ENCODE results near the gene ACCS. TPM values are rescaled to one million over a fixed set of nuclear protein-coding genes. Genes with fewer than 3 reads are reported as not detected.

ACCS gene
- total RNA-seq, 1 donor from 2014 or later = 11.0 TPM

DNA sequence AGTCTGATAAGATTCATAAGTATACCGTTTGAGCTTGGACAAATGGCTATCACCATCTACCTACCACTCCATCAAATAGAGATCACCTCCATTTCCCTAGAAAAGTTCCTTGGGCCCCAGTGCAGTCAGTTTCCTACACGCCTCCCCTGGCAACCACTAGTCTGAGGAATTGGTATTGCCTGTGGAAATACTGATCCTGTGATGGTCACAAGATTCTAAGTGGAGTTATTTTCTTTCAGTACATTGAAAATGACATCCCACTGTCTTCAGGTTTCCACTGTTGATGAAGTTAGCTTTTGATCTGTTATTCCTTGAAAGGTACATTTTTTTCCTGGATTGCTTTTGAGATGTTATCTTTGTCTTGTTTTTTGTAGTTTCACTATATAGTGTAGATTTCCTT, 22.9 kb upstream of the ACCS start:
- Mint-ChIP-seq H3K9me3 (peaks cover 2% of the 10 kb centered on the region), H3K27ac (ENCODE audit: unreplicated experiment) (no peak overlapping the region), H3K27me3 (ENCODE audit: low read depth) (peaks cover 13% of the 10 kb centered on the region), H3K36me3 (ENCODE audit: low read depth) (no peaks in the 10 kb centered on the region), H3K4me1 (no peaks in the 10 kb centered on the region), H3K4me3 (no peak overlapping the region)
- no peak for DNase-seq (ENCODE audit: low read depth, low spot score)
- TF ChIP-seq, protein P1, sequence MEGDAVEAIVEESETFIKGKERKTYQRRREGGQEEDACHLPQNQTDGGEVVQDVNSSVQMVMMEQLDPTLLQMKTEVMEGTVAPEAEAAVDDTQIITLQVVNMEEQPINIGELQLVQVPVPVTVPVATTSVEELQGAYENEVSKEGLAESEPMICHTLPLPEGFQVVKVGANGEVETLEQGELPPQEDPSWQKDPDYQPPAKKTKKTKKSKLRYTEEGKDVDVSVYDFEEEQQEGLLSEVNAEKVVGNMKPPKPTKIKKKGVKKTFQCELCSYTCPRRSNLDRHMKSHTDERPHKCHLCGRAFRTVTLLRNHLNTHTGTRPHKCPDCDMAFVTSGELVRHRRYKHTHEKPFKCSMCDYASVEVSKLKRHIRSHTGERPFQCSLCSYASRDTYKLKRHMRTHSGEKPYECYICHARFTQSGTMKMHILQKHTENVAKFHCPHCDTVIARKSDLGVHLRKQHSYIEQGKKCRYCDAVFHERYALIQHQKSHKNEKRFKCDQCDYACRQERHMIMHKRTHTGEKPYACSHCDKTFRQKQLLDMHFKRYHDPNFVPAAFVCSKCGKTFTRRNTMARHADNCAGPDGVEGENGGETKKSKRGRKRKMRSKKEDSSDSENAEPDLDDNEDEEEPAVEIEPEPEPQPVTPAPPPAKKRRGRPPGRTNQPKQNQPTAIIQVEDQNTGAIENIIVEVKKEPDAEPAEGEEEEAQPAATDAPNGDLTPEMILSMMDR (conservative IDR thresholded peaks at IDR 0.05) = no peak

DNA sequence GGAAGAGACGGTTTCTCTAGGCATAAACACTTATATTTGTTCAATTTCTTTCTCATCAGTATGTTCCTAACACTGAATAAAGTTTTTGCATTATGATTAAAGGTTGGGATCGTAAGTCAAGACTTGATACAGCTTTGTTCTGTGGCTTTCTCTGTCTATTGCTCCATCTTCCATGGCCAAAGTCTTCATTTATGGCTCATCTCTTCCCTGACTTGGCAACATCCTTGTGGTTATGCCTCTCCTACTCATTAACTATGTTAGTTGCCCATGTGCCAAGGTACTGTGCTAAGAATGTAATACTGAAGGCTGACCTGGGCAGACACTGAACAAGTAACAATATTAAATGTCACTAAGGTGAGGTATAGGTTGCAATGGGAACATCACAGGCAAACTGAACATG, 19.9 kb upstream of the ACCS start:
- no peak overlapping the region for H3K4me3 Mint-ChIP-seq
- H3K36me3 Mint-ChIP-seq (ENCODE audit: low read depth) = no peaks in the 10 kb centered on the region
- peaks cover 9% of the 10 kb centered on the region for H3K27me3 Mint-ChIP-seq (ENCODE audit: low read depth)
- no peak for DNase-seq (ENCODE audit: low read depth, low spot score)
- H3K9me3 Mint-ChIP-seq = peaks cover 5% of the 10 kb centered on the region
- H3K27ac Mint-ChIP-seq (ENCODE audit: unreplicated experiment) = no peak overlapping the region
- TF ChIP-seq, protein P1 (conservative IDR thresholded peaks at IDR 0.05) = no peak
- no peaks in the 10 kb centered on the region for H3K4me1 Mint-ChIP-seq

DNA sequence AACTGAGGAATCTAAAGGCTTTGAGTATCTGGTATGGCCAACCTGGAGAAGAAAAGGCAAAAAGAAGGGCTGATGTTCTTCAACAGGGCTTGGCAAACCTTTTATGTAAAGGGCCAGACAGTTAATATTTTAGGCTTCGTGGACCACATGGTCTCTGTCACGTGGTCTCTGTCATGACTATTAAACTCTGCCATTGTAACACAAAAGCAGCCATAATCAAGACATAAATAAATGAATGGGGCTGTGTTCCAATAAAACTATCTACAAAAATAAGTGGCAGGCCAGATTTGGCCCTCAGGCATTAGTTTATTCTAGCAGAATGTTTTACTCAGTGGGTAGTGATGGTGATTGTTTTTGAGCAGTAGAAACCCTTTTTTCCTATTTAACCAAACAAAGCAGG, 18.8 kb upstream of the ACCS start:
- Mint-ChIP-seq H3K36me3 (ENCODE audit: low read depth) (no peaks in the 10 kb centered on the region), H3K27ac (ENCODE audit: unreplicated experiment) (no peak overlapping the region), H3K4me1 (no peaks in the 10 kb centered on the region), H3K9me3 (peaks cover 3% of the 10 kb centered on the region), H3K4me3 (no peak overlapping the region), H3K27me3 (ENCODE audit: low read depth) (peaks cover 9% of the 10 kb centered on the region)
- TF ChIP-seq, protein P1 (conservative IDR thresholded peaks at IDR 0.05) = no peak
- no peak for DNase-seq (ENCODE audit: low read depth, low spot score)

DNA sequence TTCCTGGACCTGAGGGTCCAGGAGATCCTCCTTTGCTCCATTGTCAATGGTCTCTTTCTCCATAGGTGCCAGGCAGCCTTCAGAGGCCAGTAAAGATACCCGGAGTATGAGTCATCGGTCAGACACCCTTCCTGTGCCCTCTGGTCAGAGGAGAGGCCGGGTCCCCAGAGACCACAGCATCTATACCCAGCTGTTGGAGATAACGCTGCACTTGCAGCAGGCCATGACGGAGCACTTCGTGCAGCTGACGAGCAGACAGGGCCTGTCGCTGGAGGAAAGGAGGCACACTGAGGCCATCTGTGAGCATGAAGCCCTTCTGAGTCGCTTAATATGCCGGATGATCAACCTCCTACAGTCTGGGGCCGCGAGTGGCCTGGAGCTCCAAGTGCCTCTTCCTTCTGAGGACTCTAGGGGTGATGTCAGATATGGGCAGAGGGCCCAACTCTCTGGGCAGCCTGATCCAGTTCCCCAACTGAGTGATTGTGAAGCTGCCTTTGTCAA, 18.1 kb upstream of the ACCS start, which contains the start of gene ACCSL:
Gene ACCSL, plus strand, starts transcription at position 51 of the 501 bp plus-strand sequence. Its CDS starts 56 bp downstream, at position 107.
- Mint-ChIP-seq H3K4me3 (no peak within 1 kb of the TSS), H3K36me3 (ENCODE audit: low read depth) (no peaks in the 10 kb centered on the region), H3K9me3 (peaks cover 3% of the 10 kb centered on the region), H3K27ac (ENCODE audit: unreplicated experiment) (peak within 1 kb of the TSS; percentile 83), H3K4me1 (no peaks in the 10 kb centered on the region), H3K27me3 (ENCODE audit: low read depth) (peaks cover 7% of the 10 kb centered on the region)
- no peak for DNase-seq (ENCODE audit: low read depth, low spot score)
- TF ChIP-seq, protein P1 (conservative IDR thresholded peaks at IDR 0.05) = no peak

DNA sequence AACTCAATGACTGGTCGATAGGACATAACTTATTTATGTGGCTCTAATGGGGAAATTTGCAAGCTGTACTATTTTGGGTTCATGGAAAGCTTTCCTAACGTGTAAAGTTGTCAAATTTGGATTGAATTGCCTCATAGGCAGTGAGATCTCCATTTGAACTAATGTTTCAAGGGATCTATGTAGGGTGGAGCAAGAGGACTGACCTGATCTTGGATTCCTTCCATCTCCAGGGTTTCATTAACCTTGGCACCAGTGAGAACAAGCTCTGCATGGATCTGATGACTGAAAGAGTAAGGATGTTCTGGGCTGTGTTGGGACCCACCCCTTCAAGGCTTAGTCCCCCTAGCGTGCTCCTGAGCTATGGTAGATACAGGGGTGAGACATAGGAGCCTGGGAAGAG, 16.2 kb upstream of the ACCS start:
- DNase-seq (ENCODE audit: low read depth, low spot score) = no peak
- no peak overlapping the region for H3K4me3 Mint-ChIP-seq
- H3K27me3 Mint-ChIP-seq (ENCODE audit: low read depth) = peaks cover 7% of the 10 kb centered on the region
- peak overlapping the region; percentile 35 for H3K27ac Mint-ChIP-seq (ENCODE audit: unreplicated experiment)
- H3K9me3 Mint-ChIP-seq = peaks cover 3% of the 10 kb centered on the region
- no peaks in the 10 kb centered on the region for H3K36me3 Mint-ChIP-seq (ENCODE audit: low read depth)
- TF ChIP-seq, protein P1 (conservative IDR thresholded peaks at IDR 0.05) = no peak
- H3K4me1 Mint-ChIP-seq = no peaks in the 10 kb centered on the region

All from neural crest cell (in vitro differentiated cells).